ENCODE data around the gene FSTL3.

GRCh38 chr19:652467-653389, 23.5 kb upstream of the FSTL3 start:
- TF ChIP-seq CTCF (IDR thresholded peaks at IDR 0.05; ENCODE audit: borderline replicate concordance, extremely low read depth, low read length, poor library complexity, severe bottlenecking) (no peak), EZH2 (IDR thresholded peaks at IDR 0.05; ENCODE audit: borderline replicate concordance, low read depth, low read length, severe bottlenecking) (no peak)

Data from DND-41 (cell line).